Stimulated activated naive CD4-positive, alpha-beta T cell (primary cell): ENCODE results near the gene FRMD4A.
"Not testable (repeated sequence)": the region's sequence is repeated elsewhere in the genome, so short reads cannot be mapped to it uniquely, and the experiment has no call there.

Experiments used
- DNase-seq, 6 experiments: peaks; one replicate each; lab custom pipeline; 2025; lab: John Stamatoyannopoulos, UW

Gene FRMD4A

DNA sequence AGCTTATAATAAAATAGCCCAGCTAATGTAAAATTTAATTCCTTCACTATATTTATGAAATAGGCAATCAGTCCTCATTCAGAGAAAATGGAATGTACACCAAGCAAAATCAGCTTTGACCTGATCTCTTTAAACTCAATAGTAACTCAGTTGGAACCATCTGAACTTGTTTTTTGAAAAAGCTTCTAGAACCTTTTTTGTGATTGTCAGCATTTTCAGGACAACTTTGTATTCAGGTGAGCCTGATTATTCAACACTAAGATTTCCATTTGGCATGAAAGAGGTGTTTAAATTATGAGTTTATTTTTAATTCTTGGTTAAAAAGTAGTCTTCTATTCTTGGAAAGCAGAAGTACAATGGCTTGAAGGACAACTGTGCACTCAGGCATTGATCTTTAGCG lies 89.5 kb downstream of the FRMD4A start:
- no peak for DNase-seq

DNA sequence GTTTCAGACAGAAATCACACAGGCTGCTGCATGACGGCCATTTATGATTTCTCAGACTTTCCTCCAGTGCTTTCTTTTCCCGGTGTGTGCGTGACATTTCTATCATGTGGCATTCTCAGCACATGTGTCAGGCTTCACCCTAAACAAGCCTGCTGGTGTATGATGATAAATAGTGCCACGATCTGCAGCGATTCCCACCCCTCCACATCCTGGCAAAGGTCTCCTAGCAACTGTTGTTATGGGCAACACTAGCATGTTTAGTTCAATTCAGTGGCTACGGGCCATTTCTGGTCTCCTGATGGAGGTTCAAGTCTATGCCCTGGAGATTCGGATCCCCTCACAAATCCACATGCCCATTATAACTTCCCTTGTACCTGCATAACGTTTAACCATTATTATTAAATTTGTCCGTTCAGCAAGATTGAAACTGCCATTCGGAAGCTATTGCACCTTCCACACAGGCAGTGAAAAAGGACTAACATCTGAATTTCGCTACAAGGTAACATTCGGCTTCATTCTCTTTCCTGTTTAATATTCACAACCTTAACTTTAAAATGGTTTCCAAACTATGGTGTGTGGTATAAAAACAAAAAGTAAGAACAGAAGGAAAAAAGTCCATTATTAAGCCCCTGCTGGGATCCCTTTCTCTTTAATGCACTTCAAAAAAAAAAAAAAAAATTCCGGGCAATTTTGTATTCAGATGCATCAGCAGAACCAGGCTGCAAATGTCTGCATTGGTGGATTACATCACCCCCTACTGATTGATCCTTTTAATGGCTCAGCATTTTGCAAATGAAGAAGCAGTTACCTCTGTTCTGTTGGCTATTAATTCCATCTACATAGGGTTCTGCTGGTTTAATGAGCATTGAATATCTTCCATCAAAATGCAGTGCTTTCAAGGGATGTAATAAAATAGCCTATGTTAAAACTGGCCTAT lies 90.2 kb downstream of the FRMD4A start:
- DNase-seq = peak in 2 of 6 experiments; percentile 1 to 3

DNA sequence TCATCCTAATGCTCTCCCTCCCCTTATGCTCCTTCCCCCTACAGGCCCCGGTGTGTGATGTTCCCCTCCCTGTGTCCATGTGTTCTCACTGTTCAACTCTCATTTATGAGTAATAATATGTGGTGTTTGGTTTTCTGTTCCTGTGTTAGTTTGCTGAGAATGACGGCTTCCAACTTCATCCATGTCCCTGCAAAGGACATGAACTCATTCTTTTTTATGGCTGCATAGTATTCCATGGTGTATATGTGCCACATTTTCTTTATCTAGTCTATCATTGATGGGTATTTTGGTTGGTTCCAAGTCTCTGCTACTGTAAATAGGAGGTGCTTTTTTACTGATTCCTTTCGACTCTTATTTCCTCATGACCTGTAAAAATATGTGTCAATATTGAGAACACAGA lies 92.1 kb downstream of the FRMD4A start:
- not testable (repeated sequence) for DNase-seq

- no peak for DNase-seq
These were observed 94.4 kb downstream of the FRMD4A start for GRCh38 chr10:14236341-14236740.

DNA sequence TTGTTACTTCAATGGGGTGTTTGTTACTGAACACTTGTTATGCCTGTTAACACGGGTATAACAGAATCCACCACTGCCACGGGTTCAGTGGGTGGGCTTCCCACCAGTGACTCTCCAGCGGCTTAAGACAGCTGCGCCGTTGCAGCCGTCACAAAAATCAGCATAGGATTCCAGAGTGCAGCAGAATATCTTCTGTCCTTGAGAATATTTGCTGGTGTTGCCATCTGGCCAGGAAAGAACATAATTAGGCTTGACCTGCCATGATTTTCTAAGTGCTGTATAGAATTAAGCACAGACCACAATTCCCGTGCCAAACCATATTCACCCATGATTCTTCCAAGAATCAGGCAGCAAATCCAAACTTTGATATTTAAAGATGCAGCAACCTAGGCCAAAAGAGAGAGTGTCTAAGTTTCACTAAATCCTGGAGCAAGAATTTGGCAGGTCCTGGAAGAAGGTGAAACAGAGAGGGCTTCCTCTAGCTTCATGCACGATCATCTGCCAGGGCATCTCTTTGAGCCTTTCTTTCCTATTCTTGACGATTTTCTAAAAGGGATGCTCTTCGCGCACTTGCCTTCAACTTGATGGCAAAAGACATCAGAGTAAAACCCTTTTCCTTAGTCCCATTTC lies 95.0 kb downstream of the FRMD4A start:
- DNase-seq = no peak

DNA sequence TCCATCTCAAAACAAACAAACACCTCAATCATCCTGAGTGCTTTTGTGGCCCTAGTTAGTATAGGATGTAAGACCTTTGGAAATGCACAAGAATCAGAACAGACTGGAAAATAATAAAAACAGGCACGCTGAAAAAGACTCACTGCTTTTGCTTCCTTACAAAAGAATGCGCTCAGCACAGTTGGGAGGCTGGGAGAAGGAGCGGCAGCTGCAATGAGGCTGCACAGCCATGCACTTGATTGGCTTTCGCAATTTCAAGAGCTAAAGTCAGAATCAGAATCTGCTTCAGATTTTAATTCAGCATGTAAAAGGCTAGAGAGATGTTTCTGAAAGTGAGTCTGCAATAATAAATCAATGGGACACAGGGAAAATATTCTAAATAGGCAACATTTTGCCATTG lies 97.2 kb downstream of the FRMD4A start:
- no peak for DNase-seq

DNA sequence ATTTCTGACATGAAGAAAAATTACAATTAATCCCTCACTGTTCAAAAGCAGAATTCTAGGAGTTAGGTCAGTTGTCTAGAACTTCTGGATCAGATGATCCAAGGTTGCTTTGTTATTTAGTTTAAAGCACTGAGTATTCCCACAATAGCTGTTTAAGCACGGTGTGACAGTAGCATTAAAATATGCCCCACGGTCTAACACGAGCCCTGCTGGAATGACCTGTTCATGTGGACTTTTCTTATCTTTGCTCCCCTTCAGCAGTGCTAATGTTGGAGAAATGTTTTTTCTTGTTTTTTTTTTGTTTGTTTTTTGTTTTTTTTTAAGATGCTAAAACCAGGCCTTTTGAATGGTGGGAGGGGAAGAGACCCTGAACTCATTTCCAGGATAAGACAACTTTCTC lies 101.9 kb downstream of the FRMD4A start:
- not testable (repeated sequence) for DNase-seq

DNA sequence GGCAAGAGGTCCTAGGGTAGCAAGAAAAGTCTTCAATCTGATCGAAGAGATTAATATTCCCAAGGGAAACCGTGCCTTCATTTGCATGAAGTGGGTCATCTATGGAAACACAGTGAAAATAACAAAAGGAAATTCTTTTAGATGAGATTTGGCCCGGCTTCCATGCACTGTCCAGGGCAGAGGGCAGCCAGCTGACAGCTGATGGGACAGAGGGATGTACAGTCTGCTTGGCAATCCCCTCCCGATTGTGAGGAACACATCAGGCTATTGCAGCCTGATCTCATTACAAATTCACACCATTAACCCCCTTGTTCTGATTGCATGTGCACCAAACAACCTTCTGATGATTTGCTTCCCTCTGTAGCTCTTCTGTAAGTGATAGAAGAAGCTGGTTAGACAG lies 105.3 kb downstream of the FRMD4A start:
- no peak for DNase-seq

GRCh38 chr10:14220026-14220425 lies 110.7 kb downstream of the FRMD4A start:
- DNase-seq = no peak

DNA sequence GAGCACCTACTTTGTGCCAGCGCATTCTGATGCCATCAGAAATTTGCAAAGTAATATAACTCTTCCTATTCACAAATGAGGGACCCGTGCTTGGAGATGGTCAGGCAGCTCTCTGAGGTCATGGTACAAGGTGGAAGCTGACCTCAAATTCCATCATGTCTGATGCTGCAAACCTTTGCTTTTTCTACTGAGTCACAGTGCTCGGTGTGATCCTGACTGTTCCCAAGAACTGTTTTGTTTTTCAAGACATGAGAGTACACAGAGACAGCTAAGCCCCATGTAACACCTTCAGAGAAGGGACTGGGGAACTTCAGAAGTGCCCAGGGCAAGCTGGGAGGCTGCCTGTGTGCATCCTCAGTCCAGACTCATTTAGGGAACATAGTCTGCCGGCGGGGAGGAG lies 111.3 kb downstream of the FRMD4A start:
- no peak for DNase-seq

- no peak for DNase-seq
These were observed 115.1 kb downstream of the FRMD4A start for GRCh38 chr10:14215641-14216040.

- not testable (repeated sequence) for DNase-seq
These were observed 117.0 kb downstream of the FRMD4A start for GRCh38 chr10:14213703-14214102.

DNA sequence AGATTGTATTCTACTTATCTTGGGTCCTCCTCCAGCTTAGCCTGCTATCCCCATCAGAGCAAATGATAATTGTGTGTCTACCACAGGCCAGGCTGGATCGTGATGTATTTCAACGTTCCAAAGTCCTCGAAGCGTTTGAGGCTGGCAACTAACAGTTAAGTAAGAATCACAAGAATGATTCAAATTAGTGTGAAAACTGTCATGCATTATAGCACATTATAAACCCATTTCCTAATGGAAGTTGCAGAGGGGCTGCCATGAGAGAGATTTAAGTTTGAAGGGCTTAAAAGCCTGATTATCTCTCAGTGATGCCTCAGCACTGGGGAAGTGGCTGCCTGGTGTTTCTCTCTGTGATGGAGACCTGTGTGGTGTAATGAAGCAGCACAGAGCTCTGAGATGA lies 119.1 kb downstream of the FRMD4A start:
- DNase-seq = no peak

GRCh38 chr10:14208231-14208630 lies 122.5 kb downstream of the FRMD4A start:
- no peak for DNase-seq

GRCh38 chr10:14205233-14205632 lies 125.5 kb downstream of the FRMD4A start:
- no peak for DNase-seq

DNA sequence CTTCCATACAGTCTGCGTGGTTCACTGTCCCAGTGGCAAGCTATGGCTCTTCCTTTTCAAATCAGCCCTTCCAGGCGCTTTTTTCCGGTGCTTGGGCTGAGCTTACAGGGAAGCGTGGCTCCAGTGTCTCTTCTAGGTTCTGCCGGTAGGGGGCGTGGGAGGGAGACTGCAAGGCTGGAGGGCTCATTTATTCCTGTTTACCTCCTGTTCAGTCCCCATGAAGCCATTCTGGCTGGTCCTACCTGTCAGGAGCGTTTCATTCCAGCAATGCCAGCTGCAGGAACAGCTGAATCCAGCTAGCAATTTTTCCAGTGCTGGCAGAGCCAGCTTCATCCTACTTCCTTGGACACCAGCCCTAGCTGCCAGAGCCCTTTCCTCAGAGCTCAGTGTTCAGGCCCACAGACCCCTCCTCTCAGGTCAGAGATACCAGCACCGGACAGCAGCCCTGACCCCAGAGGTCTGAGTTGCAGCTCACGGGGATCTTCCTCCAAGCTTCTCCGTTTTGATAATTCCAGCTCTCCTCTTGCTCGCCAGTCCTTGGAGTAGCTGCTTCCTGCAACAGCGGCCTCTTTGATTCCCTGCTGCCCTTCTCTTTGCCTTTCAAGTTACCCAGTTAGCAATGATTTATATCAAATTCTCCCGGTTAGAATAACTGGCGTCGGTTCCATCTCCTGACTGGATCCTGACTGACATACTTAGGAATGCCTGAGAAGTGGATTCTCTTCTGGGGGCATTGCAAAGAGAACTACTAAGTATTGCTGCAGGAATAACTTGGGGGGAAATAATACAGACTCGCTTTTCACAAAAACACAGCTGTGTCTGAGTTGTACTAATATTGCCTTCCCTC lies 129.8 kb downstream of the FRMD4A start:
- no peak for DNase-seq

GRCh38 chr10:14199098-14199497 lies 131.6 kb downstream of the FRMD4A start:
- not testable (repeated sequence) for DNase-seq

GRCh38 chr10:14198078-14198477 lies 132.6 kb downstream of the FRMD4A start:
- no peak for DNase-seq

- DNase-seq = no peak
These were observed 134.6 kb downstream of the FRMD4A start for GRCh38 chr10:14196113-14196512.

GRCh38 chr10:14195433-14195832 lies 135.3 kb downstream of the FRMD4A start:
- no peak for DNase-seq

- no peak for DNase-seq
These were observed 138.0 kb downstream of the FRMD4A start for GRCh38 chr10:14192746-14193145.

GRCh38 chr10:14191871-14192270 lies 138.9 kb downstream of the FRMD4A start:
- DNase-seq = no peak
